Endothelial cell of umbilical vein (primary cell): ENCODE results near the gene MAPKAP1. TPM values are rescaled to one million over a fixed set of nuclear protein-coding genes. Genes with fewer than 3 reads are reported as not detected.

Source experiments
- BruUV-seq: library from RNA; stranded (reverse); fragments of 400-500 nt; replicated peaks from 2 replicates; lab custom pipeline; 2021; lab: Mats Ljungman, UMichigan
- CTCF ChIA-PET: fragments of 300-600, 350-600 bp; sonication (Branson Sonifier 250); formaldehyde crosslinking; loops from one replicate; lab custom pipeline; 2021; ENCODE audit warnings: antibody characterized with exemption, inconsistent platforms; lab: Charles Lee
- POLR2A ChIA-PET: fragments of 300-600, 350-600 bp; sonication (Branson Sonifier 250); formaldehyde crosslinking; loops from one replicate; lab custom pipeline; 2021; ENCODE audit warnings: antibody characterized with exemption, inconsistent platforms; lab: Charles Lee
- DNase-seq: peaks from one replicate; pipeline ENCODE4 v3.0.0-alpha.2; 2011; ENCODE audit warnings: low read depth, low spot score
- FAIRE-seq: peaks from 2 replicates; lab custom pipeline; 2011; peaks lifted over from hg19 to GRCh38; lab: Jason Lieb, UNC
- H2AFZ ChIP-seq: 2 replicates; pipeline ENCODE4 v1.6.0; 2012; ENCODE audit warnings: low read depth, low read length, control low read depth, inconsistent platforms
- H3K27ac ChIP-seq: 2 replicates; pipeline ENCODE4 v1.5.1; 2011; ENCODE audit warnings: low read depth, mild to moderate bottlenecking, control low read depth, low read length, moderate library complexity; ENCODE audit not compliant: insufficient read depth
- H3K27me3 ChIP-seq, 2 experiments: 2 replicates each; pipeline versions ENCODE4 v1.6.0 to v1.6.1; 2011; ENCODE audit warnings: low read length in 2 of 2, mixed read lengths in 1 of 2; ENCODE audit not compliant: control insufficient read depth in 2 of 2, insufficient read depth in 2 of 2
- H3K36me3 ChIP-seq, 2 experiments: 2 replicates in 1 of 2; 3 replicates in 1 of 2; pipeline ENCODE4 v1.5.1; 2011; ENCODE audit warnings: low read length in 2 of 2, mild to moderate bottlenecking in 1 of 2, moderate library complexity in 1 of 2; ENCODE audit not compliant: control insufficient read depth in 2 of 2, insufficient read depth in 2 of 2; ENCODE audit errors: extremely low read depth in 1 of 2
- H3K4me1 ChIP-seq: 3 replicates; pipeline ENCODE4 v1.5.1; 2011; ENCODE audit warnings: mild to moderate bottlenecking, low read length; ENCODE audit not compliant: control insufficient read depth, insufficient read depth; ENCODE audit errors: extremely low read depth
- H3K4me2 ChIP-seq: 2 replicates; pipeline ENCODE4 v1.6.1; 2011; ENCODE audit warnings: low read length, control low read depth, mixed read lengths; ENCODE audit not compliant: insufficient read depth
- H3K4me3 ChIP-seq, 3 experiments: fragments of 200-600 bp in 1 of 3; sonication (generic), shearing (Covaris generic) in 1 of 3; replicated peaks in 1 of 3; 2 replicates each; pipeline ENCODE4 v1.5.1; 2011 to 2016; ENCODE audit warnings: control low read depth in 3 of 3, low read length in 3 of 3, mild to moderate bottlenecking in 2 of 3, inconsistent platforms in 1 of 3, low read depth in 1 of 3, moderate library complexity in 1 of 3; ENCODE audit not compliant: insufficient read depth in 1 of 3
- H3K79me2 ChIP-seq: 2 replicates; pipeline ENCODE4 v1.6.0; 2012; ENCODE audit warnings: low read length, inconsistent platforms; ENCODE audit not compliant: control insufficient read depth, insufficient read depth
- H3K9ac ChIP-seq: replicated peaks from 2 replicates; pipeline ENCODE3; 2011; ENCODE audit warnings: low read length, control low read depth; ENCODE audit not compliant: insufficient read depth; ENCODE audit errors: extremely low read depth
- H3K9me1 ChIP-seq: replicated peaks from 3 replicates; pipeline ENCODE4 v1.6.0; 2011; ENCODE audit warnings: mild to moderate bottlenecking, low read length; ENCODE audit not compliant: control insufficient read depth, insufficient read depth; ENCODE audit errors: extremely low read depth
- H3K9me3 ChIP-seq: replicated peaks from 2 replicates; pipeline ENCODE4 v1.5.1; 2012; ENCODE audit warnings: low read length, inconsistent platforms; ENCODE audit not compliant: control insufficient read depth, insufficient read depth
- H4K20me1 ChIP-seq: replicated peaks from 2 replicates; pipeline ENCODE3; 2011; ENCODE audit warnings: mild to moderate bottlenecking, low read length; ENCODE audit not compliant: control insufficient read depth, insufficient read depth; ENCODE audit errors: extremely low read depth
- EZH2 ChIP-seq: IDR thresholded peaks from 2 replicates; pipeline ENCODE4 v1.6.1; 2012; ENCODE audit warnings: borderline replicate concordance, low read depth, mild to moderate bottlenecking, moderate library complexity, low read length, inconsistent platforms; ENCODE audit not compliant: severe bottlenecking
- FOS ChIP-seq: IDR thresholded peaks from 2 replicates; pipeline ENCODE4 v1.6.1; 2011; ENCODE audit warnings: mild to moderate bottlenecking, low read length, moderate library complexity, borderline replicate concordance; ENCODE audit not compliant: insufficient read depth
- GATA2 ChIP-seq: IDR thresholded peaks from 2 replicates; pipeline ENCODE4 v1.7.0; 2011; ENCODE audit warnings: low read depth, mild to moderate bottlenecking, moderate library complexity, mixed read lengths, low read length; ENCODE audit not compliant: insufficient read length, insufficient read depth
- JUN ChIP-seq: IDR thresholded peaks from 2 replicates; pipeline ENCODE4 v1.6.1; 2011; ENCODE audit warnings: borderline replicate concordance, low read depth; ENCODE audit not compliant: insufficient read length, insufficient read depth
- MYC ChIP-seq: IDR thresholded peaks from one replicate; pipeline ENCODE4 v1.6.1; 2011; ENCODE audit warnings: mild to moderate bottlenecking, low read depth, low read length
- POLR2A ChIP-seq: IDR thresholded peaks from 2 replicates; pipeline ENCODE4 v1.6.1; 2012; ENCODE audit warnings: low read depth, mild to moderate bottlenecking, control low read depth, low read length
- POLR2AphosphoS5 ChIP-seq: IDR thresholded peaks from 2 replicates; pipeline ENCODE4 v1.6.1; 2012; ENCODE audit warnings: low read depth, mild to moderate bottlenecking, control low read depth, low read length, moderate library complexity; ENCODE audit not compliant: insufficient read depth
- dilution Hi-C: fragments of 300-500 bp; cut with MboI; formaldehyde crosslinking; loops from one replicate; pipeline ENCODE4 v1.15.0; 2019; ENCODE audit warnings: low sequenced_read_pairs; ENCODE audit not compliant: extremely low pct_ligation_motif_present
- intact Hi-C: fragments of 100-400 bp; cut with micrococcal nuclease; formaldehyde crosslinking; loops from one replicate; pipeline ENCODE4 v1.10.0; 2022
- polyA plus RNA-seq, 4 experiments: library from polyadenylated mRNA; depleted of rRNA in 3 of 4; stranded (reverse) in 3 of 4; unstranded in 1 of 4; fragments of >200 nt; gene quantifications; 2 replicates each; pipeline versions ENCODE4 v1.2.1 to v1.2.3, GENCODE V29; 2011 to 2012; ENCODE audit warnings: missing spikeins in 1 of 4
- total RNA-seq: library from RNA; stranded (reverse); gene quantifications from 2 replicates; pipeline ENCODE4 v1.2.3, GENCODE V29; 2021
- TF ChIP-seq, protein P1 (sequence below): IDR thresholded peaks from 2 replicates; pipeline ENCODE4 v1.6.1; 2011; ENCODE audit not compliant: insufficient read depth, insufficient read length
- TF ChIP-seq, protein P2 (sequence below), 2 donors: IDR thresholded peaks; 1 replicate in 1 of 2; 2 replicates in 1 of 2; pipeline ENCODE4 v1.5.1; 2011; ENCODE audit warnings: low read length in 2 of 2, mild to moderate bottlenecking in 2 of 2, moderate library complexity in 2 of 2, control low read depth in 1 of 2, inconsistent platforms in 1 of 2, low read depth in 1 of 2; ENCODE audit not compliant: insufficient read depth in 1 of 2; ENCODE audit errors: extremely low read depth in 1 of 2

MAPKAP1 gene
- total and polyA plus RNA-seq, 2 donors (not counting 3 experiments of a cell fraction or from before 2014, with no cell fraction given), result 61.9 to 99.1 TPM

DNA sequence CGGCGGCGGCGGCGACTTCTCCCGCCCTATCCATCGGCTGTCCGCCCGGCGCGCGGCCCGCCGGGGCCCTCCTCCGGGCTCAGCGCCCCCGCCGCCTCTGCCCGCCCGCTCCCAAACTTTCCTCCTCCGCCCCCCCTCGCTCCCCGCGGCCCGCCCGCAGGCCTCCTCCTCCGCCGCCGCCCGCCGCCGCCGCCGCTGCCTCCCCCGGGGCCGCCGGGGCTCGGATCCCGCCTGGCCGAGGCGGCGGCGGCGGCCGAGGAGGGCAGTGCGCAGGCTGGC lies 39.7 kb upstream of the MAPKAP1 start:
- Histone ChIP-seq H4K20me1 (no peaks in the 10 kb centered on the region), H3K27me3 (peaks cover 3 to 4% of the 10 kb centered on the region in 2 experiments), H3K4me2 (no peak overlapping the region), H3K9me3 (no peaks in the 10 kb centered on the region), H3K79me2 (peaks cover 34% of the 10 kb centered on the region), H3K4me1 (peaks cover 24% of the 10 kb centered on the region), H3K9ac (peak overlapping the region; percentile 36), H3K4me3 (peak overlapping the region in 2 of 3 experiments; percentile 12 to 92), H2AFZ (no peak overlapping the region), H3K27ac (no peak overlapping the region), H3K9me1 (no peaks in the 10 kb centered on the region), H3K36me3 (no peaks in the 10 kb centered on the region)
- dilution Hi-C loops, result no loop called here
- intact Hi-C loops, result loop anchor here (1.0 to 5.0 kb wide), 7 partner anchors 40 to 339 kb away; partner anchors contain the start of gene MAPKAP1
- no TSS peak for BruUV-seq
- TF ChIP-seq GATA2 (no peak), FOS (no peak), JUN (no peak), MYC (no peak), EZH2 (no peak), POLR2A (no peak), POLR2AphosphoS5 (no peak)
- TF ChIP-seq, protein P1, sequence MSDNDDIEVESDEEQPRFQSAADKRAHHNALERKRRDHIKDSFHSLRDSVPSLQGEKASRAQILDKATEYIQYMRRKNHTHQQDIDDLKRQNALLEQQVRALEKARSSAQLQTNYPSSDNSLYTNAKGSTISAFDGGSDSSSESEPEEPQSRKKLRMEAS, result no peak
- TF ChIP-seq, protein P2, sequence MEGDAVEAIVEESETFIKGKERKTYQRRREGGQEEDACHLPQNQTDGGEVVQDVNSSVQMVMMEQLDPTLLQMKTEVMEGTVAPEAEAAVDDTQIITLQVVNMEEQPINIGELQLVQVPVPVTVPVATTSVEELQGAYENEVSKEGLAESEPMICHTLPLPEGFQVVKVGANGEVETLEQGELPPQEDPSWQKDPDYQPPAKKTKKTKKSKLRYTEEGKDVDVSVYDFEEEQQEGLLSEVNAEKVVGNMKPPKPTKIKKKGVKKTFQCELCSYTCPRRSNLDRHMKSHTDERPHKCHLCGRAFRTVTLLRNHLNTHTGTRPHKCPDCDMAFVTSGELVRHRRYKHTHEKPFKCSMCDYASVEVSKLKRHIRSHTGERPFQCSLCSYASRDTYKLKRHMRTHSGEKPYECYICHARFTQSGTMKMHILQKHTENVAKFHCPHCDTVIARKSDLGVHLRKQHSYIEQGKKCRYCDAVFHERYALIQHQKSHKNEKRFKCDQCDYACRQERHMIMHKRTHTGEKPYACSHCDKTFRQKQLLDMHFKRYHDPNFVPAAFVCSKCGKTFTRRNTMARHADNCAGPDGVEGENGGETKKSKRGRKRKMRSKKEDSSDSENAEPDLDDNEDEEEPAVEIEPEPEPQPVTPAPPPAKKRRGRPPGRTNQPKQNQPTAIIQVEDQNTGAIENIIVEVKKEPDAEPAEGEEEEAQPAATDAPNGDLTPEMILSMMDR (IDR thresholded peaks at IDR 0.05; ENCODE audit: extremely low read depth in 1 of 2, insufficient read depth in 1 of 2, low read depth in 1 of 2, low read length in 2 of 2), result no peak
- no peak for FAIRE-seq
- POLR2A ChIA-PET, result interaction anchor here (1.0 kb wide), 1 partner anchor 40 kb away, joined by 5 read pairs; the partner anchor contains the start of gene MAPKAP1
- CTCF ChIA-PET, result interaction anchor here (0.8 to 1.5 kb wide), 5 partner anchors 32 to 339 kb away, joined by 3 to 10 read pairs (median 6); partner anchors contain the start of gene MAPKAP1
- DNase-seq, result no peak
